ENCODE results near the gene ALAS2. TPM values are rescaled to one million over a fixed set of nuclear protein-coding genes. Genes with fewer than 3 reads are reported as not detected.

The ALAS2 gene
- total and polyA plus RNA-seq, 4 donors = 0.21 to 1,807 TPM; not detected in 2

- no peak for TF ChIP-seq HNF4A (conservative IDR thresholded peaks at IDR 0.05)
- no peak for TF ChIP-seq HNF4G (IDR thresholded peaks at IDR 0.05)
- no peak for TF ChIP-seq TAF1 (conservative IDR thresholded peaks at IDR 0.05)
These were observed 53.4 kb downstream of the ALAS2 start (continued) for GRCh38 chrX:54977387-54977786.

- H3K9me3 ChIP-seq (ENCODE audit: control insufficient read depth in 4 of 4, low read length in 3 of 4) = peaks cover 0 to 2% (median 0%) of the 10 kb centered on the region in 4 donors
- H3K27ac ChIP-seq (ENCODE audit: low read depth in 1 of 2, low read length in 2 of 2) = no peak overlapping the region
- TF ChIP-seq, protein P1, sequence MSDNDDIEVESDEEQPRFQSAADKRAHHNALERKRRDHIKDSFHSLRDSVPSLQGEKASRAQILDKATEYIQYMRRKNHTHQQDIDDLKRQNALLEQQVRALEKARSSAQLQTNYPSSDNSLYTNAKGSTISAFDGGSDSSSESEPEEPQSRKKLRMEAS (IDR thresholded peaks at IDR 0.05) = no peak
- no peak for TF ChIP-seq HNF4A (conservative IDR thresholded peaks at IDR 0.05)
- no peaks in the 10 kb centered on the region for H3K27me3 ChIP-seq (ENCODE audit: control insufficient read depth in 4 of 4, insufficient read depth in 4 of 4, low read length in 3 of 4)
- no peaks in the 10 kb centered on the region for H3K4me1 ChIP-seq (ENCODE audit: control insufficient read depth in 4 of 4, insufficient read depth in 4 of 4, low read length in 3 of 4)
- no peak for DNase-seq (ENCODE audit: low spot score)
- no peak overlapping the region for H3K4me3 ChIP-seq (ENCODE audit: low read depth in 1 of 3, low read length in 3 of 3)
- 84% methylated on average over 4 of the region's 4 CpGs for WGBS
- H3K9ac ChIP-seq (ENCODE audit: low read depth in 1 of 2, low read length in 2 of 2) = no peak overlapping the region
- H3K36me3 ChIP-seq (ENCODE audit: control insufficient read depth in 4 of 4, insufficient read depth in 3 of 4, low read depth in 1 of 4, low read length in 3 of 4) = peaks cover 0 to 8% (median 2%) of the 10 kb centered on the region in 4 donors
These were observed 65.8 kb downstream of the ALAS2 start for GRCh38 chrX:54964766-54965497.

DNA sequence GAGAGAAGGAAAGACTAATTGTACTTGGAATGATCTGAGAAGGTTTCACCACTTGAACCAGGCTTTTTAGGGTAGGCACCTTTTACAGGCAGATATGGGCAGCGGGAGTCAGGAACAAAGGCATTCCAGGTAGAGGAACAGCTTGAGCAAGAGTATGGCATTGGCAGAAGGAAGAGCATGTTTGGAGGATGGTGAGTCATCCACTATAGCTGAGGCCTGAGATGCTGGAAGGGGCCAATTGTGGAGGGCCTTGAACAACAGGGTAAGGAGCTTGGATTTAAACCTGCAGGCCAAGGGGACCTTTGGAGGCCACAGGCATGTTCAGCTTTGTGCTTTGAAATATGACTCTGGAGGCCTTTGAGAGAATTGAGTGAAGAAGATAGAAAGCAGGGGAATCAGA is 69.0 kb downstream of the ALAS2 start:
- DNase-seq (ENCODE audit: low spot score) = no peak
- TF ChIP-seq, protein P1 (IDR thresholded peaks at IDR 0.05) = no peak
- TF ChIP-seq ATF3 (IDR thresholded peaks at IDR 0.05) (no peak), SP1 (IDR thresholded peaks at IDR 0.05) (no peak), RXRA (IDR thresholded peaks at IDR 0.05) (no peak), HNF4A (conservative IDR thresholded peaks at IDR 0.05) (no peak), FOXA2 (IDR thresholded peaks at IDR 0.05) (no peak), FOXA1 (IDR thresholded peaks at IDR 0.05) (no peak), GABPA (IDR thresholded peaks at IDR 0.05 in 1 of 2, conservative IDR thresholded peaks at IDR 0.05 in 1 of 2) (no peak), YY1 (IDR thresholded peaks at IDR 0.05) (no peak), JUND (IDR thresholded peaks at IDR 0.05) (no peak), NR2F2 (IDR thresholded peaks at IDR 0.05) (no peak), EGR1 (IDR thresholded peaks at IDR 0.05; ENCODE audit: low read depth in 2 of 2) (no peak), HNF4G (IDR thresholded peaks at IDR 0.05) (no peak)
- TF ChIP-seq, protein P2, sequence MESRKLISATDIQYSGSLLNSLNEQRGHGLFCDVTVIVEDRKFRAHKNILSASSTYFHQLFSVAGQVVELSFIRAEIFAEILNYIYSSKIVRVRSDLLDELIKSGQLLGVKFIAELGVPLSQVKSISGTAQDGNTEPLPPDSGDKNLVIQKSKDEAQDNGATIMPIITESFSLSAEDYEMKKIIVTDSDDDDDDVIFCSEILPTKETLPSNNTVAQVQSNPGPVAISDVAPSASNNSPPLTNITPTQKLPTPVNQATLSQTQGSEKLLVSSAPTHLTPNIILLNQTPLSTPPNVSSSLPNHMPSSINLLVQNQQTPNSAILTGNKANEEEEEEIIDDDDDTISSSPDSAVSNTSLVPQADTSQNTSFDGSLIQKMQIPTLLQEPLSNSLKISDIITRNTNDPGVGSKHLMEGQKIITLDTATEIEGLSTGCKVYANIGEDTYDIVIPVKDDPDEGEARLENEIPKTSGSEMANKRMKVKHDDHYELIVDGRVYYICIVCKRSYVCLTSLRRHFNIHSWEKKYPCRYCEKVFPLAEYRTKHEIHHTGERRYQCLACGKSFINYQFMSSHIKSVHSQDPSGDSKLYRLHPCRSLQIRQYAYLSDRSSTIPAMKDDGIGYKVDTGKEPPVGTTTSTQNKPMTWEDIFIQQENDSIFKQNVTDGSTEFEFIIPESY (IDR thresholded peaks at IDR 0.05) = no peak
- TF ChIP-seq, protein P3, sequence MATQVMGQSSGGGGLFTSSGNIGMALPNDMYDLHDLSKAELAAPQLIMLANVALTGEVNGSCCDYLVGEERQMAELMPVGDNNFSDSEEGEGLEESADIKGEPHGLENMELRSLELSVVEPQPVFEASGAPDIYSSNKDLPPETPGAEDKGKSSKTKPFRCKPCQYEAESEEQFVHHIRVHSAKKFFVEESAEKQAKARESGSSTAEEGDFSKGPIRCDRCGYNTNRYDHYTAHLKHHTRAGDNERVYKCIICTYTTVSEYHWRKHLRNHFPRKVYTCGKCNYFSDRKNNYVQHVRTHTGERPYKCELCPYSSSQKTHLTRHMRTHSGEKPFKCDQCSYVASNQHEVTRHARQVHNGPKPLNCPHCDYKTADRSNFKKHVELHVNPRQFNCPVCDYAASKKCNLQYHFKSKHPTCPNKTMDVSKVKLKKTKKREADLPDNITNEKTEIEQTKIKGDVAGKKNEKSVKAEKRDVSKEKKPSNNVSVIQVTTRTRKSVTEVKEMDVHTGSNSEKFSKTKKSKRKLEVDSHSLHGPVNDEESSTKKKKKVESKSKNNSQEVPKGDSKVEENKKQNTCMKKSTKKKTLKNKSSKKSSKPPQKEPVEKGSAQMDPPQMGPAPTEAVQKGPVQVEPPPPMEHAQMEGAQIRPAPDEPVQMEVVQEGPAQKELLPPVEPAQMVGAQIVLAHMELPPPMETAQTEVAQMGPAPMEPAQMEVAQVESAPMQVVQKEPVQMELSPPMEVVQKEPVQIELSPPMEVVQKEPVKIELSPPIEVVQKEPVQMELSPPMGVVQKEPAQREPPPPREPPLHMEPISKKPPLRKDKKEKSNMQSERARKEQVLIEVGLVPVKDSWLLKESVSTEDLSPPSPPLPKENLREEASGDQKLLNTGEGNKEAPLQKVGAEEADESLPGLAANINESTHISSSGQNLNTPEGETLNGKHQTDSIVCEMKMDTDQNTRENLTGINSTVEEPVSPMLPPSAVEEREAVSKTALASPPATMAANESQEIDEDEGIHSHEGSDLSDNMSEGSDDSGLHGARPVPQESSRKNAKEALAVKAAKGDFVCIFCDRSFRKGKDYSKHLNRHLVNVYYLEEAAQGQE (IDR thresholded peaks at IDR 0.05) = no peak
- TF ChIP-seq, protein P4, sequence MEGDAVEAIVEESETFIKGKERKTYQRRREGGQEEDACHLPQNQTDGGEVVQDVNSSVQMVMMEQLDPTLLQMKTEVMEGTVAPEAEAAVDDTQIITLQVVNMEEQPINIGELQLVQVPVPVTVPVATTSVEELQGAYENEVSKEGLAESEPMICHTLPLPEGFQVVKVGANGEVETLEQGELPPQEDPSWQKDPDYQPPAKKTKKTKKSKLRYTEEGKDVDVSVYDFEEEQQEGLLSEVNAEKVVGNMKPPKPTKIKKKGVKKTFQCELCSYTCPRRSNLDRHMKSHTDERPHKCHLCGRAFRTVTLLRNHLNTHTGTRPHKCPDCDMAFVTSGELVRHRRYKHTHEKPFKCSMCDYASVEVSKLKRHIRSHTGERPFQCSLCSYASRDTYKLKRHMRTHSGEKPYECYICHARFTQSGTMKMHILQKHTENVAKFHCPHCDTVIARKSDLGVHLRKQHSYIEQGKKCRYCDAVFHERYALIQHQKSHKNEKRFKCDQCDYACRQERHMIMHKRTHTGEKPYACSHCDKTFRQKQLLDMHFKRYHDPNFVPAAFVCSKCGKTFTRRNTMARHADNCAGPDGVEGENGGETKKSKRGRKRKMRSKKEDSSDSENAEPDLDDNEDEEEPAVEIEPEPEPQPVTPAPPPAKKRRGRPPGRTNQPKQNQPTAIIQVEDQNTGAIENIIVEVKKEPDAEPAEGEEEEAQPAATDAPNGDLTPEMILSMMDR (IDR thresholded peaks at IDR 0.05; ENCODE audit: low read depth, low read length, missing input control) = no peak
- 93% methylated on average over 1 of the region's 1 CpG for WGBS
- H3K9ac ChIP-seq (ENCODE audit: low read depth in 1 of 2, low read length in 2 of 2) = no peak overlapping the region
- H3K27ac ChIP-seq (ENCODE audit: low read depth in 1 of 2, low read length in 2 of 2) = no peak overlapping the region
- no peak overlapping the region for H3K4me3 ChIP-seq (ENCODE audit: low read depth in 1 of 3, low read length in 3 of 3)
- peaks cover 0 to 15% (median 6%) of the 10 kb centered on the region in 4 donors for H3K36me3 ChIP-seq (ENCODE audit: control insufficient read depth in 4 of 4, insufficient read depth in 3 of 4, low read depth in 1 of 4, low read length in 3 of 4)
- H3K4me1 ChIP-seq (ENCODE audit: control insufficient read depth in 4 of 4, insufficient read depth in 4 of 4, low read length in 3 of 4) = no peaks in the 10 kb centered on the region
- H3K27me3 ChIP-seq (ENCODE audit: control insufficient read depth in 4 of 4, insufficient read depth in 4 of 4, low read length in 3 of 4) = peaks cover 0 to 4% (median 0%) of the 10 kb centered on the region in 4 donors
- no peaks in the 10 kb centered on the region for H3K9me3 ChIP-seq (ENCODE audit: control insufficient read depth in 4 of 4, low read length in 3 of 4)
